Activated gamma-delta T cell treated with Interleukin-2 at 50 U/mL for 16 hours (primary cell): ENCODE results near the gene HOXD4.

ENCODE experiments used
- DNase-seq: peaks from one replicate; pipeline ENCODE4 v3.0.0-alpha.2; 2020

Gene HOXD4

GRCh38 chr2:176142281-176142680 is 9.1 kb upstream of the HOXD4 start:
- DNase-seq = no peak

- DNase-seq = no peak
Observed at GRCh38 chr2:176145085-176145969, 6.0 kb upstream of the HOXD4 start.

DNA sequence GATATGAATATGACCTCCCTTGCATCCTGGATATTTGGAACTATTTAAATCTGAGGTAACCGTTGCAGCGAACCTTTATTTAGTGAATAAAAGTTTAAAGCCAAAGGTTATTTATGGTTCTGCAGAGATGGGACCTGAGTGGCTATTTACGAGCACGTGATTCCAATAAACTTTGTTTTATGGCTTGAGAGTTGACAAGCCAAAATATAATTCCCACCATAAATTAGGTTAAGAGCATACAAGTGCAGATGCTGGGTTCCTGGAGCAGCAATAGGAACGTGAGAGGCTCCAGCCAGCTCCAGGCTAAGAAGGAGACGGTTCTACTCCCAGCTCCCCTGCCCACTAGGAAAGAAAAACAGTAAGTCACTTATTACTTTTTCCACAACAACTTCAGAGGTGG is 5.2 kb upstream of the HOXD4 start:
- no peak for DNase-seq

- no peak for DNase-seq
Observed at GRCh38 chr2:176146645-176147044, 4.7 kb upstream of the HOXD4 start.

DNA sequence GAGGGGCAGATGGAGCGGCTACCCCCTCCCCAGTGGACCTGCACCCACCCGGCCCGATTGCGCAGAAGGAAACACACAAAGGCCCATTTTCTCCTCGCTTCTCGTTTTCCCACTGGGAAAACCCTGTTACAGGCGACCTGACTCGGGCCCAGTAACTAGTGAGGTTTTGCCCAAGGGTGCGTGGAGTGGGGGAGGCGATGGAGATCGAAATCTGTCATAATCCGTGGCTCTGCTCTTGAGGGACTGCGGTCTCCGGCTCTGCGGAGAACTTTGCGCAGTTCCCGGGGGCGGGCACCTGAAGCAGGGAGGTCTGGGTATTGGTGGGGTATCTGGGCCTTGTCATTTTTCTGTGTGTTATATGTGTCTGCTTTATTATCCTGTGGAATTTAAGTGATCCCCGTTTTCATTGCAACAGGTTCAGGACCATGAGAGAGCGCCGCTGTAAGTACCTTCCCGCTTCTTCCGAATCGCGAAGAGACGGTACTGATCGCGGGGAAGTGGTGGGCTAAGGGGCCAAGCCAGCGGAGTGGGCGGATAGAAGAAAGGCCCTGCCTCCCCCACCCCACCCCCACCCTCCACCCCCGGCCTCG is 4.0 kb upstream of the HOXD4 start:
- DNase-seq = no peak

DNA sequence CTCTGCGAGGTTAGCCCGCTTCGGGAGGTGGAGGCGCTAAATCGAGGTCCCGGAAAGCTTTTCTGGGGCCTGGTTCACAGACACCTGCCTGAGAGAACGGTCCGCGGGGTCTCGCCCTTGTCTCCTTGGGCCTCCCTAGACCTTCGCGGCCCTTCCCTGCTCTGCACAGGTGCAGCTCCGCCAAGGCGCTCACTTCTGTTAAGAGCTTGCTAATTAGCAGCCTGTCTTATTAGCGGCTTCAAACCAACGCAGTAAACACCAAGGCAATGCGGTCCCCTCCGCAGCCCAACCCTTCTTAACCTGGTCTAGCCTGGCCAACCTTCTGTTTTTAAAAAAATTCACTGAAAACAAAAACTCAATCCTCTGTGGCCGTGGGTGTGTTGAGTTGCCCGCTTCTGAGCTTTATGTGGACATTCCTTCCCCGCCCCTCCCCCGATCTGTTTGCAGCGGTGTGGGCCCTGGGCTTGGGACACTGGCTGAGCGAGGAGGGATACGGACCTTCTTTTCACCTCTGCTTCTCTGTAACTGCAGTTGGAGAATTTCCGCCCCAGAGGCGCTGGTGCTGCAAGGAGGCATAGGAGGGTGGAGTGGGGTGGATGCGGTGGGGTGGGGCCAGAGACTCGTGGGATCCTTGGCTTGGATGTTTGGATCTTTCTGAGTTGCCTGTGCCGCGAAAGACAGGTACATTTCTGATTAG is 3.4 kb upstream of the HOXD4 start:
- no peak for DNase-seq

DNA sequence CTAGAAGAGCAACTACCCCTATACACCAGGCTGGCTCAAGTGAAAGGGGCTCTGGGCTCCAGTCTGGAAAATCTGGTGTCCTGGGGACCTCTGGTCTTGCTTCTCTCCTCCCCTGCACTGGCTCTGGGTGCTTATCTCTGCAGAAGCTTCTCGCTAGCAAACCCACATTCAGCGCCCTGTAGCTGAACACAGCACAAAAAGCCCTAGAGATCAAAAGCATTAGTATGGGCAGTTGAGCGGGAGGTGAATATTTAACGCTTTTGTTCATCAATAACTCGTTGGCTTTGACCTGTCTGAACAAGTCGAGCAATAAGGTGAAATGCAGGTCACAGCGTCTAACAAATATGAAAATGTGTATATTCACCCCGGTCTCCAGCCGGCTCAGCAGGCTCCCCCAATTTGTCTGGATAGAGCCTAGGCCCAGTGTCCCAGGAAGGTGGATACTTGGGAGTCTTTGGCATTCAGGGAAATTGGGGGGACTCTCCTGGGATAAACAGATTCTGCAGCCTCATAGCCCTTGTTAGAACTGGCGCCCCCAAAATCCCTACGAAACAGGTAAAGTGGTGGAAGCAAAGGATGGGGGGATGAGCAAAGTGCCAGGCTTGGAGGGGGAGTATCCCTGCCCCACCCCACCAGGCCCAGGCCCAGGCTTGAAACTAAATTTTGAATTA is 2.5 kb upstream of the HOXD4 start:
- DNase-seq = no peak

DNA sequence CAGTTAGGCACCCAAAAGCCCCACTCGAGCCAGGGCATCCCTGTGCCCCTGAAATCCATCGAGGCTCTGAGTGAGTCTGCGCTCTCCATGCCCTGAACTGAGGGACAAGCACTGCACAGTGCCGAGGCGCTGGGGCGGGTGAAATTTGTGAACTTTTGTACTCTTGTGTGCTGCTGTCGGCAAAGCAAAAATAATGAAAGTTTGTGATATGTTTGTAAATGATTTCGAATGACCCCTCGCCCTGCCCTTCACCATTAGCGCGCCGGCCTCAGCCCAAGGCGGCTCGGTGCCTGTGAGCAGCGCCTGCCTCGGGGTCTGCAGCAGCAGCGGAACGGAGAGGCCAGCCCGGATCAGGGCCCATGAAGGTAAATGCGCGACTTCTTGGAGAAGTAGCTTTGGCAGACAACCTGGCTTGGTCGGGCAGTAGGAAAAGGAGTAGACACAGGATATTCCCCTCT is 1.8 kb upstream of the HOXD4 start:
- DNase-seq = no peak

DNA sequence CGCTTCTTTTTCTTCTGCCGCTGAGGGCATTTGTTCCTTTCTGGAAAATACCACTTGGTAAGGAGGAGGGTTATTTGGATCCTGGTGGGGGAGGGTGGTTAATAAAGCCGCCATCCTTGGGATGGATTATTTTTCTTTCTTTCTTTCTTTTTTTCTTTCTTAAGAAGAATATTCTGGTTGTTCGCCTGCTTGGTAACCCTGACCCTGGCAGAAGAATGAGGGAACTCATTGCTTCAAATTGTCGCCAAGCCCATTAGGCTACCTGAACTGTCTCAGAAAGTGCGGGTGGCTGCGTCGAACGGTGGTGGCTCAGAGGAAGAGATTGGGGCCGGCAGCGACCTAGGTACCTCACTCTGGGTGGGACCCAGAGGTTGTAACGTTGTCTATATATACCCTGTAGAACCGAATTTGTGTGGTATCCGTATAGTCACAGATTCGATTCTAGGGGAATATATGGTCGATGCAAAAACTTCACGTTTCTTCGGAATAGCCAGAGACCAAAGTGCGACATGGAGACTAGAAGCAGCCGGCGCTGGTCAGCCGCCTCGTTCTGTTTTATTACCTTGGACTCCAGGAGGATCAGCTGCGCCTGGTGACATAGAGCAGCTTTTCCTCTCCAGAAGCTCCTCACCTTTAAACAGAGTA is 1.3 kb upstream of the HOXD4 start:
- no peak for DNase-seq

- DNase-seq = no peak
Observed at GRCh38 chr2:176150584-176151441, 537 bp upstream of the HOXD4 start.

DNA sequence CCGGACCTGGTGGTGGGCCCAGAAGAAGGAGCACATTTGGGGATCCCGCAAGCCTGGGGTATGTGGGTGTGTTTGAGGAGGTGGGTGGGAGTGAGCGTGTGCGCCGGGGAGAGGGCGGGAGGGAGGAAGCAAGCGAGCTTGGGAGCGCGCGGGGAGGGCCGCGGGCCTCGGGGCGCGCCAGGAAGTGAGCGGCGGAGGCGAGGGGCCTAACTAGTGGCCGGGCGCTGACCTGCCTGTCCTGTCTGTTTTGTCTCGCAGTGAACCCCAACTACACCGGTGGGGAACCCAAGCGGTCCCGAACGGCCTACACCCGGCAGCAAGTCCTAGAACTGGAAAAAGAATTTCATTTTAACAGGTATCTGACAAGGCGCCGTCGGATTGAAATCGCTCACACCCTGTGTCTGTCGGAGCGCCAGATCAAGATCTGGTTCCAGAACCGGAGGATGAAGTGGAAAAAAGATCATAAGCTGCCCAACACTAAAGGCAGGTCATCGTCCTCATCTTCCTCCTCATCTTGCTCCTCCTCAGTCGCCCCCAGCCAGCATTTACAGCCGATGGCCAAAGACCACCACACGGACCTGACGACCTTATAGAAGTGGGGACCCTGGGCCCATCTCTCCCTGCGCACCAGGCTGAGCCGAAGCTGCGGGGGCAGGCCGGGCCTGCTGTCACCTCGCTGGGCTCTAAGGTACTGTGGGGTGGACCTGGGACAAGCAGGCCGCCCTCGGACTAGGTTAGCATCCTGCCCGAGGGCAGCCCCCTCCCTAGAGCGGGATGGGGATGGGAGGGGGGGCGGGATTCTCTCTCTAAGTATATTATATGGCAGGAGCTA is 1.2 kb downstream of the HOXD4 start:
- DNase-seq = no peak

- DNase-seq = no peak
Observed at GRCh38 chr2:176154576-176155252, 3.4 kb downstream of the HOXD4 start.

- no peak for DNase-seq
Observed at GRCh38 chr2:176155356-176156044, 4.2 kb downstream of the HOXD4 start.

- no peak for DNase-seq
Observed at GRCh38 chr2:176156301-176156806, 5.0 kb downstream of the HOXD4 start.

DNA sequence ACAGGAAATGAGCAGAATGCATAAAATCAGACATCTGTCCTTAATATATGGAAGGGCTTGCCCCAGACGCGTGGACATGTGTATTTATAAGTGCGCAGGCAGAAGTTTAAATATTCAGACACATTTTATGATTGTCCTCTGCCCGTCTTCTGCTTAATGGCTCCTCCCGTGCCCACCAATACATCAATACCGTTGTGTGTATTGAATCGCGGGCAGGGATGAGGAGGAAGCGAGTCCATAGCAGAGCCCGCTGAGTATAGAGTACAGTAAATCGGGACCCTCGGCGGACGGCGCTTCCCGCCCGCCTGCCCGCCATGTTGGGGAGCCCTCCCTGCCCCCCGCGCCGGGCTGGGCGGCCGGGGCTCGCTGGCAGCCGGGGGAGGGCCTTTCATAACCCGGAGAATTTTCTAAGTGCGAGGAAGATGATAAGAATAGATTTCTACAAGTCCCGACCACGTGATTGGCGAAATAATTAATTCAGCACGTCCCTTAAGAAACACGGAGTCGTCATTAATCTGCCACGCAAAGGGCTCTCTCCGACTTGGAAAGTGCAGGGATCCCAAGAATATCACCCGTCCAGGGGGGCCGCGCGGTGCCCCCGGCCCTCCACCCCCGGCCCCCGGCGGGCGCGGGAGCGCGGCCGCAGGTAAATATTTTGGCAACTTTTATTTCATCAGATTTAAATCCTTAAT is 5.6 kb downstream of the HOXD4 start, which contains the start of gene HOXD3:
Gene HOXD3, plus strand, starts transcription at position 501 of the 692 bp plus-strand sequence. CDS start 11,808 bp downstream, outside the sequence.
- DNase-seq = no peak

DNA sequence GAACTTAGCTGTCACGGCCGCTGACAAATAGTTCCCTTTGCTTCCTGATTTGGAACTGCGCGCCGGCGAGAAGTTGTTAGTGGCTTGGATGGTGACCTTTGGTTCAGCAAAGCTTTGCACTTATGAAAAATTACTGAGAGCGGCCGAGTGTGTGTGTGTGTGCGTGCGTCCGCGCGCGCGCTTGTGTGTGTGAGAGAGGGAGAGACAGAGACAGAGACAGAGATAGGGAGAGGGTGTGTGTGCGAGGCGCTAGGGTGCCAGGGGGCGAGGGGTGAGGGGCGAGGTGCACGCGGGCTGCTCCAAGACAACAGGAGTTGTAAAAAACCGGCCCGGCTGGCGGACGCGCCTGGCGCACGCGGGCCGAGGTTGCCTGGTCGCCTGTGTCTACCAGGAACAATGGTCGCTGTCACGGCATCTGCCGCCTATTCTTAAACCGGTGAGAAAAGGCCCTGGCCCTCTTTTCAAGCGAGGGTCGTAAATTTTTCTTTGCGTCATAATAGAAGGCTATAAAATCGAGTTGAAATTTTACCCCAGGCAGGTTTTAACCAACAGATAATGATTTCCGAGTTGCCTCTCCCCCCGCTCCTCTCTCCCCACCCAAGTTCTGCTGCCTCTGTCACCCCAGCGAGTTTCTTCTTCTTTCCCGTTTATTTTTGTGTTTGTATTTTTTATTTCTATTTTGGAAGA is 6.3 kb downstream of the HOXD4 start:
- no peak for DNase-seq

DNA sequence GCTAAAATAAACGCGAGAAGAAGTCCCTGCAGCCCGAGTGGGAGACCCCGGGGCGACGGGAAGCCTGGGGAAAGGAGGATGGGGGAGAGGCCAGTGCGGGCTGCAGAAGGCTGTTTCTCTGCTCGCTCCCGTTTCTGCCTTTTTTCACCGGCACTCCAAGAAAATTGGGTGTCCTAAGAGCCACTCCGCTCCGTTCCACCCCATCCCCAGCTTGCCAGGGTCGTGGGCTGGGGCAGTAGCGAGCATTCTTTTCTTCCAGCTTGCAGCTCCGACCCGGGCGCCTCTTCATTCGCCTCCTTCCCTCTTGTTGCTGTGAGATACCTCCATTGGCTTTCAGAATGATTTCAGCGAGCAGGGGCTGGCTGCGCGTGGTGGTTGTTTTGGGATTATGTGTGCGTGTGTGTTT is 6.8 kb downstream of the HOXD4 start:
- DNase-seq = no peak
